Measurements from ENCODE around the gene UNG.
"Not testable (repeated sequence)": the region's sequence is repeated elsewhere in the genome, so short reads cannot be mapped to it uniquely, and the experiment has no call there.

DNA sequence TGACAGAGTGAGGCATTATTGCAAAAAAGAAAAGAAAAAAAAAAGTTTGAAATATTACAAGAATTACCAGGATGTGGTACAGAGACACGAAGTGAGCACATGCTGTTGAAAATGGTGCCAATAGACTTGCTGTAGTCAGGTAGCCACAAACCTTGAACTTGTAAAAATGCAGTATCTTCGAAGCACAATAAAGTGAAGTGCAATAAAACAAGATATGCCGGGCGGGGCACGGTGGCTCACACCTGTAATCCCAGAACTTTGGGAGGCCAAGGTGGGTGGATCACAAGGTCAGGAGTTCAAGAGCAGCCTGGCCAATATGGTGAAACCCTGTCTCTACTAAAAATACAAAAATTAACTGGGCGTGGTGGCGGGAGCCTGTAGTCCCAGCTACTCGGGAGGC is 47.6 kb upstream of the UNG start:
- TF ChIP-seq, protein P1, sequence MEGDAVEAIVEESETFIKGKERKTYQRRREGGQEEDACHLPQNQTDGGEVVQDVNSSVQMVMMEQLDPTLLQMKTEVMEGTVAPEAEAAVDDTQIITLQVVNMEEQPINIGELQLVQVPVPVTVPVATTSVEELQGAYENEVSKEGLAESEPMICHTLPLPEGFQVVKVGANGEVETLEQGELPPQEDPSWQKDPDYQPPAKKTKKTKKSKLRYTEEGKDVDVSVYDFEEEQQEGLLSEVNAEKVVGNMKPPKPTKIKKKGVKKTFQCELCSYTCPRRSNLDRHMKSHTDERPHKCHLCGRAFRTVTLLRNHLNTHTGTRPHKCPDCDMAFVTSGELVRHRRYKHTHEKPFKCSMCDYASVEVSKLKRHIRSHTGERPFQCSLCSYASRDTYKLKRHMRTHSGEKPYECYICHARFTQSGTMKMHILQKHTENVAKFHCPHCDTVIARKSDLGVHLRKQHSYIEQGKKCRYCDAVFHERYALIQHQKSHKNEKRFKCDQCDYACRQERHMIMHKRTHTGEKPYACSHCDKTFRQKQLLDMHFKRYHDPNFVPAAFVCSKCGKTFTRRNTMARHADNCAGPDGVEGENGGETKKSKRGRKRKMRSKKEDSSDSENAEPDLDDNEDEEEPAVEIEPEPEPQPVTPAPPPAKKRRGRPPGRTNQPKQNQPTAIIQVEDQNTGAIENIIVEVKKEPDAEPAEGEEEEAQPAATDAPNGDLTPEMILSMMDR (IDR thresholded peaks at IDR 0.05) = not testable (repeated sequence)
- TF ChIP-seq POLR2A, EP300, POLR2AphosphoS5 (IDR thresholded peaks at IDR 0.05): not testable (repeated sequence)

All from suprapubic skin (tissue), 4 donors.